ENCODE measurements around the gene LRRC8D. TPM values are rescaled to one million over a fixed set of nuclear protein-coding genes. Genes with fewer than 3 reads are reported as not detected.
A peak's percentile ranks its signal among the peaks of the same experiment; 100 is the strongest.

Gene LRRC8D
- polyA plus RNA-seq, 1 donor from 2014 or later: 31.7 TPM

GRCh38 chr1:89943846-89944781 lies 123.3 kb downstream of the LRRC8D start:
- no peak overlapping the region for H3K27ac Mint-ChIP-seq
- peaks cover 0 to 2% (median 0%) of the 10 kb centered on the region in 3 donors for H3K4me1 Mint-ChIP-seq
- H3K36me3 Mint-ChIP-seq: peaks cover 1% of the 10 kb centered on the region
- no peak overlapping the region for H3K4me3 Mint-ChIP-seq
- no peaks in the 10 kb centered on the region for H3K9me3 Mint-ChIP-seq
- H3K27me3 Mint-ChIP-seq: no peaks in the 10 kb centered on the region

GRCh38 chr1:89945852-89946476 lies 125.1 kb downstream of the LRRC8D start:
- Mint-ChIP-seq H3K27me3 (no peaks in the 10 kb centered on the region), H3K4me3 (no peak overlapping the region)

GRCh38 chr1:89946532-89946931 lies 125.7 kb downstream of the LRRC8D start:
- no peak overlapping the region for H3K4me3 Mint-ChIP-seq

More at GRCh38 chr1:89945852-89946476, 125.1 kb downstream of the LRRC8D start:
- Mint-ChIP-seq H3K9me3 (no peaks in the 10 kb centered on the region), H3K27ac (no peak overlapping the region), H3K36me3 (peaks cover 1% of the 10 kb centered on the region), H3K4me1 (peaks cover 0 to 7% (median 4%) of the 10 kb centered on the region in 3 donors)

GRCh38 chr1:89948722-89949345 lies 128.0 kb downstream of the LRRC8D start:
- peaks cover 1% of the 10 kb centered on the region for H3K36me3 Mint-ChIP-seq
- H3K27me3 Mint-ChIP-seq: no peaks in the 10 kb centered on the region

More at GRCh38 chr1:89946532-89946931, 125.7 kb downstream of the LRRC8D start:
- no peaks in the 10 kb centered on the region for H3K9me3 Mint-ChIP-seq
- H3K36me3 Mint-ChIP-seq: peaks cover 1% of the 10 kb centered on the region
- no peaks in the 10 kb centered on the region for H3K27me3 Mint-ChIP-seq
- H3K27ac Mint-ChIP-seq: no peak overlapping the region
- H3K4me1 Mint-ChIP-seq: peaks cover 0 to 7% (median 4%) of the 10 kb centered on the region in 3 donors

GRCh38 chr1:89949991-89950624 lies 129.3 kb downstream of the LRRC8D start:
- no peaks in the 10 kb centered on the region for H3K9me3 Mint-ChIP-seq
- peaks cover 0 to 7% (median 7%) of the 10 kb centered on the region in 3 donors for H3K4me1 Mint-ChIP-seq
- H3K36me3 Mint-ChIP-seq: peaks cover 1% of the 10 kb centered on the region
- H3K4me3 Mint-ChIP-seq: no peak overlapping the region
- H3K27me3 Mint-ChIP-seq: no peaks in the 10 kb centered on the region
- no peak overlapping the region for H3K27ac Mint-ChIP-seq

More at GRCh38 chr1:89948722-89949345, 128.0 kb downstream of the LRRC8D start:
- Mint-ChIP-seq H3K4me3 (no peak overlapping the region), H3K4me1 (peaks cover 0 to 7% (median 7%) of the 10 kb centered on the region in 3 donors), H3K9me3 (no peaks in the 10 kb centered on the region), H3K27ac (no peak overlapping the region)

GRCh38 chr1:89950703-89951102 lies 129.9 kb downstream of the LRRC8D start:
- H3K27ac Mint-ChIP-seq: no peak overlapping the region
- no peak overlapping the region for H3K4me3 Mint-ChIP-seq
- H3K27me3 Mint-ChIP-seq: no peaks in the 10 kb centered on the region
- peaks cover 1% of the 10 kb centered on the region for H3K36me3 Mint-ChIP-seq
- no peaks in the 10 kb centered on the region for H3K9me3 Mint-ChIP-seq
- peaks cover 0 to 7% (median 5%) of the 10 kb centered on the region in 3 donors for H3K4me1 Mint-ChIP-seq

- Mint-ChIP-seq H3K9me3 (no peaks in the 10 kb centered on the region), H3K27me3 (no peaks in the 10 kb centered on the region), H3K4me3 (no peak overlapping the region), H3K27ac (no peak overlapping the region), H3K4me1 (peaks cover 1 to 7% (median 5%) of the 10 kb centered on the region in 3 donors), H3K36me3 (peaks cover 1% of the 10 kb centered on the region)
Observed at GRCh38 chr1:89951766-89952604, 131.2 kb downstream of the LRRC8D start.

GRCh38 chr1:89952605-89953130 lies 131.8 kb downstream of the LRRC8D start:
- Mint-ChIP-seq H3K27me3 (no peaks in the 10 kb centered on the region), H3K27ac (no peak overlapping the region), H3K9me3 (no peaks in the 10 kb centered on the region), H3K36me3 (peaks cover 1% of the 10 kb centered on the region), H3K4me3 (no peak overlapping the region), H3K4me1 (peaks cover 1 to 10% (median 5%) of the 10 kb centered on the region in 3 donors)

GRCh38 chr1:89953131-89953626 lies 132.3 kb downstream of the LRRC8D start:
- no peak overlapping the region for H3K4me3 Mint-ChIP-seq
- H3K9me3 Mint-ChIP-seq: no peaks in the 10 kb centered on the region
- H3K4me1 Mint-ChIP-seq: peaks cover 1 to 10% (median 5%) of the 10 kb centered on the region in 3 donors
- no peaks in the 10 kb centered on the region for H3K36me3 Mint-ChIP-seq
- no peak overlapping the region for H3K27ac Mint-ChIP-seq
- no peaks in the 10 kb centered on the region for H3K27me3 Mint-ChIP-seq

- Mint-ChIP-seq H3K27ac (no peak overlapping the region), H3K4me3 (no peak overlapping the region), H3K27me3 (no peaks in the 10 kb centered on the region), H3K36me3 (peaks cover 2% of the 10 kb centered on the region), H3K9me3 (no peaks in the 10 kb centered on the region), H3K4me1 (peaks cover 1 to 10% (median 5%) of the 10 kb centered on the region in 3 donors)
Observed at GRCh38 chr1:89953929-89954328, 133.1 kb downstream of the LRRC8D start.

- H3K36me3 Mint-ChIP-seq: peaks cover 2% of the 10 kb centered on the region
- H3K4me3 Mint-ChIP-seq: no peak overlapping the region
- H3K4me1 Mint-ChIP-seq: peaks cover 1 to 10% (median 5%) of the 10 kb centered on the region in 3 donors
- H3K9me3 Mint-ChIP-seq: no peaks in the 10 kb centered on the region
- H3K27ac Mint-ChIP-seq: no peak overlapping the region
- no peaks in the 10 kb centered on the region for H3K27me3 Mint-ChIP-seq
Observed at GRCh38 chr1:89954401-89954800, 133.6 kb downstream of the LRRC8D start.

- Mint-ChIP-seq H3K27me3 (no peaks in the 10 kb centered on the region), H3K9me3 (peaks cover 0 to under 1% (median 0%) of the 10 kb centered on the region in 3 donors), H3K4me3 (no peak overlapping the region), H3K27ac (peak overlapping the region in 1 of 3 donors; percentile 54), H3K36me3 (peaks cover 2% of the 10 kb centered on the region), H3K4me1 (peaks cover 1 to 4% (median 3%) of the 10 kb centered on the region in 3 donors)
Observed at GRCh38 chr1:89955311-89956205, 134.7 kb downstream of the LRRC8D start.

- Mint-ChIP-seq H3K9me3 (peaks cover 0 to 2% (median 0%) of the 10 kb centered on the region in 3 donors), H3K27ac (no peak overlapping the region), H3K36me3 (peaks cover 2% of the 10 kb centered on the region), H3K27me3 (peaks cover 3% of the 10 kb centered on the region), H3K4me3 (no peak overlapping the region), H3K4me1 (peaks cover 3 to 6% (median 5%) of the 10 kb centered on the region in 3 donors)
Observed at GRCh38 chr1:89957107-89957506, 136.3 kb downstream of the LRRC8D start.

Measured in IgD-negative memory B cell (primary cell).